Activated naive CD8-positive, alpha-beta T cell treated with anti-CD3 and anti-CD28 coated beads, Interleukin-2, amount 50 U/mL, for 24 hours (primary cell): ENCODE results near the gene STOML1.
"Not testable (repeated sequence)": the region's sequence is repeated elsewhere in the genome, so short reads cannot be mapped to it uniquely, and the experiment has no call there.

Experiments used
- ATAC-seq: fragments of 150-1000 bp; cut with Tn5 transposase; one replicate; pipeline ENCODE4 v1.10.0; 2021
- DNase-seq: peaks from one replicate; pipeline ENCODE4 v3.0.0; 2021
- H3K27ac Mint-ChIP-seq: one replicate; pipeline ENCODE4 v1.8.0; 2021; ENCODE audit warnings: mild to moderate bottlenecking, mixed read lengths
- H3K27me3 Mint-ChIP-seq: one replicate; pipeline ENCODE4 v1.8.0; 2021; ENCODE audit warnings: mixed read lengths
- H3K36me3 Mint-ChIP-seq: one replicate; pipeline ENCODE4 v1.8.0; 2021; ENCODE audit warnings: low read depth, mixed read lengths
- H3K4me1 Mint-ChIP-seq: one replicate; pipeline ENCODE4 v1.8.0; 2021; ENCODE audit warnings: mixed read lengths
- H3K4me3 Mint-ChIP-seq: one replicate; pipeline ENCODE4 v1.8.0; 2021; ENCODE audit warnings: mild to moderate bottlenecking, moderate library complexity, mixed read lengths
- H3K9me3 Mint-ChIP-seq: one replicate; pipeline ENCODE4 v1.8.0; 2021; ENCODE audit warnings: mixed read lengths

The STOML1 gene

DNA sequence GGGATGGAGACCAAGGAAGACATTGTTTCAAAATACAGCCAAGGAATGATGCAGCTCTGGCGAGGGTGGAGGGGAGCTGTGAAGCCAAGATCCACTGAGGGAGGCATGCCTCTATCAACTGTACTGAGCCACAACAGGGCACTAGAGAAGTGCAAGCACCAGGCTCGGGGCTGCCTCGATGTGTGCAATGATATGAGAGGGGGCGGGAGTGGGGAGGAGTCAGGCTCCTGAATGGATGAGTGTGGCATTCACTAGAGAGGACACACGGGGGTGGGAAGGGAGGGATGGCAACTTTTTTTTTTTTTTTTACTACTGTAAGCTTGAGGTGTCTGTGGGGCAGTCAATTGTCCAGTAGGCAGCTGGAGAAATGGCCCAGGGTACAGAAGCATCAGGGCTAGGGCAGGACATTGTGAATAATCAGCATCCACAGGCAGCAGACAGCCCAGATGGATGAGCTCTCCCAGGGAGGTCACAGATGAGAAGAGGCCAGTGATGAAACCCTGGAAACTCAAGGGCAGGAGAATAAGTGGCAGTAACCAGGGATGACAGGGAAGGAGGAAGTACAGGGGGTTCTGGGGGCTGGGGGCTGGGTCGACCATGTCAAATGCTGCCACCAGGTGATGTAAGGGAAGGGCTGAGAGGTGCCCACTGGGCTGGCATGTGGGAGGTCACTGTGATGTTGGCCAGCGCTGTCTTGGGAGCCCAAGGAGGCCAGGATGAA is 5.9 kb downstream of the STOML1 start:
- H3K9me3 Mint-ChIP-seq: no peaks in the 10 kb centered on the region
- DNase-seq (no peak), ATAC-seq (no peak)
- no peak overlapping the region for H3K4me3 Mint-ChIP-seq
- H3K4me1 Mint-ChIP-seq: peaks cover 46% of the 10 kb centered on the region
- H3K36me3 Mint-ChIP-seq: no peaks in the 10 kb centered on the region
- no peaks in the 10 kb centered on the region for H3K27me3 Mint-ChIP-seq
- H3K27ac Mint-ChIP-seq: no peak overlapping the region

DNA sequence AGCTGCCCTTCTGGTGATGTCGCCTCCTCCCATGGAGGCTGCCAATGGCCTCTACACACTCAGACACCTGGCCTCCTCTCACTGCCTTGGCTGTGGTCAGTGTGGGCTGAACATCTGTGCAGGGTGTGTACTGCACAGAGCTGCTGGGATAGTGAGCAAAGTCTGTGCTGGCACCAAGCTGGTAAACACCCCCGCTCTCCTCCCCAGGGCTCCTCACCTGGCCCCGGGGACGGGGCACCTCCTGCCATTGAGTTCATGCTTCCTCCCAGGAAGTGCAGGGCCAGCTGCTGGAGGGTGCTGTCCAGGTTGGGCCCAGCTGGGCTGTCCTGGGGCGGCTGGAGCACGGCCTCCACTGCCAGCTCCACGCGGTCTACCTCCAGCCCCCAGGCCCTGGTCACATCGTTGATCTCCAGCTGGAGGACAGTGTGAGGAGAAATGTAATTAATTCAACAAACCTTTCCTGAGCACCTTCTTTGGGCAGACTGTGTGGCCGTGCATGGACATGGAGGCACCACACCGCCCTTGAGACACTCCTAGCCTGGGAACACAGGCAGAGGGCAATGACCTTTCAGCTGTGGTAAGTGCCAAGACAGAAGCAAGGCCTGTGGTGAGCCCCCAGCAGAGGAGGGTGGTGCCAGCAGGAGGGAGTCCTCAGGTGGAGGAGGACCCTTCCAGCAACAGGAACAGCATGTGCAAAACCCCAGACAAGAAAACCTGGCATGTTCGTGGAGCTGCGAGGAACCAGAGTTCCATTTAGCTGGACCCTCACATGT is 6.8 kb downstream of the STOML1 start:
- H3K4me1 Mint-ChIP-seq: peaks cover 48% of the 10 kb centered on the region
- H3K4me3 Mint-ChIP-seq: no peak overlapping the region
- ATAC-seq: peak; percentile 9
- no peaks in the 10 kb centered on the region for H3K27me3 Mint-ChIP-seq
- H3K36me3 Mint-ChIP-seq: no peaks in the 10 kb centered on the region
- no peaks in the 10 kb centered on the region for H3K9me3 Mint-ChIP-seq
- no peak for DNase-seq
- no peak overlapping the region for H3K27ac Mint-ChIP-seq

DNA sequence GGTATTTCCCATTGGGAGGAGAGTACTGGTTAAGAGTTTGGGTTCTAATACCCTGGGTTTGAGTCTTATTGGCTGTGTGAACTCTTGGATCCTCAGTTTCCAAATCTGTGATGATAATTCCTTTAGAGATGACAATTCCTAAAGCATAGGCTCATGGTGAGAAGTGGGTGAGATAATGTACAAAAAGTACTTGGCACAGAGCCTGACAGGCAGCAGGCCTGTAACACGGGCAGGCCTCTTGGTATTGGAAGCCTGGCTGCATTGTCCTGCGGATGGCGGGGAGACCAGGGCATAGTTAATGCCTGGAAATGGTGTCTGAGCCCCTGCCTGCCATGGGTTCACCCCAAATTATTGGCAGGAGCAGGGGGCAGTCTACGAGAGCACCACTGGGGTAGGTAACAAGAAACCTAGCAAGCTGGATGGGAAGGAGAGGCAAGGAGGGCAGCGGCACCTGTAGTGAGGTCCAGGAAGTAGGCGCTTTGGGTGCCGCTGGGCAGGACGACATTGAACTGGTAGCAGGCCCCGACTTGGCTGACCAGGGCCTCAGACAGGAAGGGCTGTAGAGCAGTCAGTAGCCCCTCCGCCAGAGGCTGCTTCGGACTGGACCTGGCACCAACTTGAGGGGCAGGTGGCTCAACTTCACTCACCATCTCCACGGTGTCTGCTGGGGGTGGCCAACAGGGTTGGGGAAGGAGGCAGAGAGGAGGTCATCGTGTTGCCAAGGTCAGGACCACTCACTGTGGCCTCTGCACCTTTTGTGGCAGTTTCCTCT is 7.7 kb downstream of the STOML1 start:
- no peaks in the 10 kb centered on the region for H3K27me3 Mint-ChIP-seq
- no peak overlapping the region for H3K4me3 Mint-ChIP-seq
- H3K36me3 Mint-ChIP-seq: no peaks in the 10 kb centered on the region
- H3K4me1 Mint-ChIP-seq: peaks cover 49% of the 10 kb centered on the region
- DNase-seq (no peak), ATAC-seq (no peak)
- no peaks in the 10 kb centered on the region for H3K9me3 Mint-ChIP-seq
- peak overlapping the region; percentile 36 for H3K27ac Mint-ChIP-seq

DNA sequence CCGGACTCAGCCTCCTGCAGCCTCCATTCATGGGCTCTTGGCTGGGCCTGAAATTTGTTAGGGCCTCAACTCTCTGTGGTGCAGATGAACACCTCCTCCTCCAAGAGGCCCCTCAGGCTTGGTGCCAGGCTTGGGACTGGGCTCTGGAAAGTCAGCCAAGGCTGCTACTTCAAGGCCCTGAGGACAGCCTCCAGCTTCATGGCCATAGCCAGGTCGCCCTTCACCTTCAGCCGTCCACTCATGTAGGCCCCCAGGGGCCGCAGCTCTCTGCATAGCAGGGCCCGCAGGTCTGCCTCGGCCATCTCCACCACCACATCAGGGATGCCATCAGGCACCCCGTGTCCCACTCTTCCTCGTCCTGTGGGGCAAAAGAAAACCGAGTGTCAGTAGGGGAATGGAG is 8.3 kb downstream of the STOML1 start:
- DNase-seq: no peak
- H3K27me3 Mint-ChIP-seq: peaks cover 3% of the 10 kb centered on the region
- H3K36me3 Mint-ChIP-seq: no peaks in the 10 kb centered on the region
- ATAC-seq: no peak
- peaks cover 52% of the 10 kb centered on the region for H3K4me1 Mint-ChIP-seq
- H3K4me3 Mint-ChIP-seq: no peak overlapping the region
- H3K27ac Mint-ChIP-seq: no peak overlapping the region
- H3K9me3 Mint-ChIP-seq: no peaks in the 10 kb centered on the region

DNA sequence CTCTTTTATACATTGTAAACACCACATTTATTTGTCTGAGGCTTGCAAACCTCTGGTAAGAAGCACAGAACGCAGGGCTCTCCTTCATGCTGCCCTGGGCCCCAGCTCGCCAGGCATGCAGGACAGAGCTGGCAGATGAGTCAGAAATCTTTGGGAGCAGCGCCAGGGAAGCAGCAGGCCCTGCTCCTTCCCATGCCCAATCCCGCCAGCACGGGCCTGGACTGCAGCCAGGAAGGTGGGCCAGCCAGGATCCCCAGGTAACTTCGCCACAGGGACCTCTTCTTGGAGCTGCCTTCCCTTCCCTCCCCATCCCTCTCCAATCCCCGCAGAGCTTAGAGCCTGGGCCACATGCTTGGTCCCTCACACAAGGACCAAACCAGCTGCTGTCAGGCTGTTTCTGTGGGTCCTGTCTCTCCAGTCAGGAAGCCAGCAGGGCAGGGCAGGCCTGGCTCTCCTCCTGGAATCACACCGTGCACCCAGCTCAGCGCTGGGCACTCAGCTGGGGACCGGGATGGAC is 8.8 kb downstream of the STOML1 start:
- H3K9me3 Mint-ChIP-seq: no peaks in the 10 kb centered on the region
- DNase-seq (no peak), ATAC-seq (no peak)
- peaks cover 52% of the 10 kb centered on the region for H3K4me1 Mint-ChIP-seq
- no peak overlapping the region for H3K4me3 Mint-ChIP-seq
- peak overlapping the region; percentile 27 for H3K27ac Mint-ChIP-seq
- peaks cover 3% of the 10 kb centered on the region for H3K27me3 Mint-ChIP-seq
- no peaks in the 10 kb centered on the region for H3K36me3 Mint-ChIP-seq

DNA sequence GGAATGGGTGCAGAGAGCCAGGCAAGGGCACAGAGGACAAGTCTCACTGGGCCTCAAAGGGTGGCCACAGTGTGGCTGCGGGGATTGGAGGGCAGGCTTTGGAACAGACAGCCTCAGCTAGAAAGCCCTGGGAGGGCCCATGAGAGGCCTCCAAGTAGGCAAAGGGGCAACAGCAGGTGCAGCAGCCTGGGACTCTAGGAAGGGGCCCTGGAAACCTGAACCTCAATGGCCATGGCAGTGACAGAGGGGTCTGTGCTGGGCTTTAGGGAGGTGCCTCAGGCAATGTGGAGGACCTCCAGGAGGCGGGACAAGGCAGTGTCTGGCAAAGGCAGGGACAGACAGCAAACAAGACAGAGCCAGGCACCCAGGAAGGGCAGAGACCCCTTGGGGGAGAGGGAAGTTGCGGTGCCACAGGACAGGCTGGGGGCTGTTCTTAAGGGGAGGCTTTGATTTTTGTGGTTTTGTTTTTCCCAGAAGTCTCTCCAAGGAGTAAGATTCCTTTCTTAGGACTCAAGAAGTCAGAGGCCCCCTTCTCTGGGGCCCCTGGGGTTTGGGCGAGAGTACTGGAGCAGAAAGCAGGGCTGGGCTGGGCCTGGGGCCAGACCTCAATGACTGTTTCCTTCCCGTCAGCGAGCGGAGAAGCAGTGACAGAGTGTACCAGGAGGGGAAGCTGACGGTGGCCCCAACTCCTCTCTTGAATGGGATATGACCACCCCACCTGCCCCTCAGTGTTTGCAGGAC is 9.7 kb downstream of the STOML1 start:
- ATAC-seq: peak; percentile 79
- no peaks in the 10 kb centered on the region for H3K36me3 Mint-ChIP-seq
- peak overlapping the region; percentile 54 for H3K4me3 Mint-ChIP-seq
- no peaks in the 10 kb centered on the region for H3K9me3 Mint-ChIP-seq
- peak; percentile 61 for DNase-seq
- H3K27ac Mint-ChIP-seq: peak overlapping the region; percentile 88
- H3K27me3 Mint-ChIP-seq: peaks cover 3% of the 10 kb centered on the region
- peaks cover 48% of the 10 kb centered on the region for H3K4me1 Mint-ChIP-seq

DNA sequence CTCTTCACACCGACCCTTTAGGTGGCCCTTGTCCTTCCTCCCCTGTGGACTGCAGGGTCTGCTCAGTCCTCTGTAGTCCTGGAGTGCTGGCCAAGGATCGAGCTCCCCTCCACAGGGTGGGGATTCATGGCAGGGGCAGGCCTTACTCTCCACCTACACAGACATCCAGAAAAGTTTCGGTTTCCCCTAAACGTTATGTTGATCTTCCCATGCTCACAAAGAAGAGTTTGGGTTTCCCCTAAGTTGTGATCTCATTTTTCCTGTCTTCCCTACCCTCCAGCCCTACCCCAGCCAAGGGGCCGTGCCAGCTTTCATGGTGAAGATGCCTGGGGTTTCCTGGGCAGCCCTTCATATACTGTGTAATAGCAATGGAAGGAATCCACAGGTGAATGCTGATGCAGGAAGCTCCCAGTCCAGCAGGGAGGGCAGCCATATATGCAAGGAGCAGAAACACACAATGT is 10.3 kb downstream of the STOML1 start:
- peaks cover 45% of the 10 kb centered on the region for H3K4me1 Mint-ChIP-seq
- H3K27me3 Mint-ChIP-seq: peaks cover 3% of the 10 kb centered on the region
- peak overlapping the region; percentile 54 for H3K4me3 Mint-ChIP-seq
- no peaks in the 10 kb centered on the region for H3K9me3 Mint-ChIP-seq
- no peak for DNase-seq
- ATAC-seq: peak; percentile 61
- no peaks in the 10 kb centered on the region for H3K36me3 Mint-ChIP-seq
- peak overlapping the region; percentile 88 for H3K27ac Mint-ChIP-seq

DNA sequence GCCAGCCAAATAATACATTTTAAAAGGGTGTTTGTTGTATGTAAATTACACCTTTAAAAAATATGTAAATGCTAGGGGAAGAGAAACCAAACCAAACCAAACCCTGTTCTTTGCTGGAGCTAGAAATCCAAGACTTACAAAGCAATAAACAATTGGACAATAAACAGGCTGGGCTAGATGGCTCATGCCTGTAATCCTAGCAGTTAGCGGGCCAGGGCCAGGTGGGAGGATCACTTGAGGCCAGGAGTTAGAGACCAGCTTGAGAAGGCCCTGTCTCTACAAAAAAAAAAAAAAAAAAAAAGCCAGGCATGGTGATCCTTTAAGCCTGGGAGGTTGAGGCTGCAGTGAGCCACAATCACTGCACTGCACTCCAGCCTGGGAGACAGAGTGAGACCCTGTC is 12.5 kb downstream of the STOML1 start:
- Mint-ChIP-seq H3K4me3 (no peak overlapping the region), H3K27me3 (peaks cover 17% of the 10 kb centered on the region), H3K4me1 (peaks cover 55% of the 10 kb centered on the region), H3K27ac (no peak overlapping the region), H3K9me3 (no peaks in the 10 kb centered on the region), H3K36me3 (no peaks in the 10 kb centered on the region)
- no peak for ATAC-seq
- no peak for DNase-seq

DNA sequence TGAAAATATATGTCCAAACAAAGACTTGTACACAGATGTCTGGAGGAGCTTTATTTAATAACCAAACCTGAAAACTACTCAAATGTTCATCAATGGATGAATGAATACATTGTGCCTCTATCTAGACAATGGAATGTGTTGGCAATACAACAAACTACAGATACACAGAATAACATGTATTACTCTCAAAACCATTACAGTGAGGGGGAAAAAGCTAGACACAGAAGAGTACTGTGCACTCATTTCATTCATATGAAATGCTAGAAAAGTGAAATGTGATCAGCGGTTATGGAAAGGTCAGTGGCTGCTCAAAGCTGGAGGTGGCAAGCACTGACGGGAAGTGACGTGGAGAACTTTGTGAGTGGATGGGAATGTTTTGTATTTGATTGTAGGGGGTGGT is 13.2 kb downstream of the STOML1 start:
- Mint-ChIP-seq H3K27ac (peak overlapping the region; percentile 59), H3K36me3 (peaks cover 4% of the 10 kb centered on the region), H3K27me3 (peaks cover 22% of the 10 kb centered on the region), H3K4me1 (peaks cover 55% of the 10 kb centered on the region), H3K4me3 (no peak overlapping the region), H3K9me3 (peaks cover 3% of the 10 kb centered on the region)
- DNase-seq (no peak), ATAC-seq (no peak)

DNA sequence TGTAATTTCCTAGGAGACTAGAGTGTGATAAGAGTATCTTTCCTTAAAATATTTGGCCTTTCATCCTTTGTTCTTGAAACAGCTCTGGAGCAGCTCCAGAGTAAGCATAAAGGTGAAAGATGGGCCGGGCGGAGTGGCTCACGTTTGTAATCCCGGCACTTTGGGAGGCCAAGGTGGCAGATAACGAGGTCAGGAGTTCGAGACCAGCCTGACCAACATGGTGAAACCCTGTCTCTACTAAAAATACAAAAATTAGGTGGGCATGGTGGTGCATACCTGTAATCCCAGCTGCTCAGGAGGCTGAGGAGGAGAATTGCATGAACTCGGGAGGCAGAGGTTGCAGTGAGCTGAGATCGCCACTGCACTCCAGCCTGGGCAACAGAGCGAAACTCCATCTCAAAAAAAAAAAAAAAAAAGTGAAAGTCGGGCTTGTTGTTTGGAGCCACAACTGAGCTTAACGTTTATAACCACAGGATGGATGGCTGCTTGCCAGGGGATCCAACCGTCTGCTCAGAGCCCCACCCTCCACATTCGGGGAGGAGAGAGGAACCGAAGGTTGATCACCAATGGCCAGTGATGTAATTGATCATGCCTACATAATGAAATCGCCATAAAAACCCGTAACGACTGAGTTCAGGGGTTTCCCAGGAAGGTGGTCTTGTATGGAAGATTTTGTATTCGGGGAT is 16.5 kb downstream of the STOML1 start:
- ATAC-seq: peak; percentile 27
- not testable (repeated sequence) for DNase-seq, H3K27ac Mint-ChIP-seq, H3K36me3 Mint-ChIP-seq, H3K4me3 Mint-ChIP-seq, H3K9me3 Mint-ChIP-seq
- Mint-ChIP-seq H3K4me1 (peaks cover 34% of the 10 kb centered on the region), H3K27me3 (peaks cover 22% of the 10 kb centered on the region)

DNA sequence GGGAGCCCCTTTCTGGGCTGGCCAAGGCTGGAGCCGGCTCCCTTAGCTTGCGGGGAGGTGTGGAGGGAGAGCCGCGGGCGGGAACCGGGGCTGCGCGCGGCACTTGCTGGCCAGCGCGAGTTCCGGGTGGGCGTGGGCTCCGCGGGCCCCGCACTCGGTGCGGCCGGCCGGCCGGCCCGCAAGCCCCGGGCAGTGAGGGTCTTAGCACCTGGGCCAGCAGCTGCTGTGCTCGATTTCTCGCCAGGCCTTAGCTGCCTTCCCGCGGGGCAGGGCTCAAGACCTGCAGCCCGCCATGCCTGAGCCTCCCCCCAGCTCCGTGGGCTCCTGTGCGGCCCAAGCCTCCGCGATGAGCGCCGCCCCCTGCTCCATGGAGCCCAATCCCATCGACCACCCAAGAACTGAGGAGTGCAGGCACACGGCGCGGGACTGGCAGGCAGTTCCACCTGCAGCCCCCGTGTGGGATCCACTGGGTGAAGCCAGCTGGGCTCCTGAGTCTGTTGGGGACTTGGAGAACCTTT is 18.4 kb downstream of the STOML1 start:
- not testable (repeated sequence) for H3K9me3 Mint-ChIP-seq, H3K36me3 Mint-ChIP-seq, H3K4me3 Mint-ChIP-seq, ATAC-seq, H3K27ac Mint-ChIP-seq, DNase-seq
- H3K4me1 Mint-ChIP-seq: peaks cover 27% of the 10 kb centered on the region
- peaks cover 19% of the 10 kb centered on the region for H3K27me3 Mint-ChIP-seq

DNA sequence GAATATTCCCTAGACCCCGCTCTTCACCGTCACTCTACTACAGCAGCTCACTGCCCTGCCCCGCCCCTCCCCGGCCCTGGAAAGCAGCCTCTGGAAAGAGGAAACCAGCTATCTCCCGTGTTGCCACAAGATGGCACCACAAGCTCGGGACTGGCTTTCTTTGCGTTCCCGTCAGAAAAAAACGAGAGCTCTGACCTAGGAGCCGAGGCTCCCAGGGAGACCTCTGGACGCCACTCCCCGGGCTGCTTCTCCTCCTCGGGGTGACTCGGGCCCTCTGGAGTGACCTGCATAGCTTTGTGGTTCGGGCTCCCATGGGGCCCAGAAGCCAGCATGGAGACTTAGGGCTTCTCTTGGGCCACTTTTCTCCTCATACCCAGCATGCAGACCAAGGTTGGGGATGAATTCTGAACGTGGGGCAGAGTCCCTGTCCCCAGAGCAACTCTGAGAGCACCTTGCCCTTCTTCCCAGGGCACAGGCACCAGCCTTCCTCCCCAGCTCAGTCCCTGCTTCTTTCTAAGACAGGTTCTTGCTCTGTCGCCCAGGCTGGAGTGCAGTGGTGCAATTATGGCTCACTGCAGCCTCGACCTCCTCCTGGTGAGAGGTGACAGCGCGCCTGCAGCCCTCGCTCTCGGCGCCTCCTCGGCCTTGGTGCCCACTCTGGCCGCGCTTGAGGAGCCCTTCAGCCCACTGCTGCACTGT is 19.0 kb downstream of the STOML1 start:
- ATAC-seq (peak; percentile 76), DNase-seq (peak; percentile 83)
- peaks cover 27% of the 10 kb centered on the region for H3K4me1 Mint-ChIP-seq
- no peak overlapping the region for H3K4me3 Mint-ChIP-seq
- peaks cover 3% of the 10 kb centered on the region for H3K9me3 Mint-ChIP-seq
- peaks cover 19% of the 10 kb centered on the region for H3K27me3 Mint-ChIP-seq
- H3K36me3 Mint-ChIP-seq: peaks cover 4% of the 10 kb centered on the region
- H3K27ac Mint-ChIP-seq: no peak overlapping the region
